HepG2 (cell line): Measurements from ENCODE around the gene GNAZ. TPM values are rescaled to one million over a fixed set of nuclear protein-coding genes. Genes with fewer than 3 reads are reported as not detected.
A peak's percentile ranks its signal among the peaks of the same experiment; 100 is the strongest.

Experiments used
- AHDC1 ChIP-seq: sonication (generic); formaldehyde crosslinking; IDR thresholded peaks from 2 replicates; pipeline ENCODE4 v1.5.1; 2020; ENCODE audit warnings: mild to moderate bottlenecking, missing genetic modification reagents, borderline replicate concordance
- BCL6 ChIP-seq: IDR thresholded peaks from 2 replicates; pipeline ENCODE4 v1.6.1; 2016; ENCODE audit warnings: missing genetic modification reagents, missing compliant biosample characterization
- PHF20 ChIP-seq: sonication (generic); formaldehyde crosslinking; IDR thresholded peaks from 2 replicates; pipeline ENCODE4 v1.5.0; 2020; ENCODE audit warnings: mild to moderate bottlenecking, missing genetic modification reagents
- PITX1 ChIP-seq: sonication (generic); formaldehyde crosslinking; IDR thresholded peaks from 2 replicates; pipeline ENCODE4 v1.5.1; 2020; ENCODE audit warnings: mild to moderate bottlenecking, missing genetic modification reagents
- TSC22D2 ChIP-seq: sonication (generic); formaldehyde crosslinking; IDR thresholded peaks from 2 replicates; pipeline ENCODE4 v1.5.1; 2020; ENCODE audit warnings: missing genetic modification reagents, mild to moderate bottlenecking, borderline replicate concordance
- ZFP62 ChIP-seq: sonication (generic); formaldehyde crosslinking; IDR thresholded peaks from 2 replicates; pipeline ENCODE4 v1.4.0; 2020; ENCODE audit warnings: missing genetic modification reagents
- ZNF460 ChIP-seq: sonication (generic); formaldehyde crosslinking; IDR thresholded peaks from 2 replicates; pipeline ENCODE4 v1.5.1; 2020; ENCODE audit warnings: missing genetic modification reagents, mild to moderate bottlenecking, borderline replicate concordance
- ZNF609 ChIP-seq: sonication (generic); formaldehyde crosslinking; IDR thresholded peaks from 2 replicates; pipeline ENCODE4 v1.4.0; 2020; ENCODE audit warnings: mild to moderate bottlenecking, missing genetic modification reagents, borderline replicate concordance
- ZSCAN31 ChIP-seq: sonication (generic); formaldehyde crosslinking; IDR thresholded peaks from 2 replicates; pipeline ENCODE4 v1.5.0; 2020; ENCODE audit warnings: low read depth, mild to moderate bottlenecking, missing genetic modification reagents
- polyA plus RNA-seq, 8 experiments: library from polyadenylated mRNA; depleted of rRNA in 3 of 8; stranded (reverse) in 7 of 8; unstranded in 1 of 8; fragments of >200 nt; fragmentation: Illumina TruSeq in 4 of 8; extraction: Trizol in 4 of 8; gene quantifications; 2 replicates each; pipeline versions ENCODE4 v1.2.1 to v1.2.3, GENCODE V29; 2011 to 2016; ENCODE audit warnings: low read depth in 4 of 8, missing spikeins in 1 of 8, mixed read lengths in 1 of 8; ENCODE audit not compliant: insufficient read depth in 1 of 8
- total RNA-seq, 5 experiments: library from RNA; depleted of rRNA; stranded (reverse); fragments of >200 nt; fragmentation: Illumina TruSeq; extraction: Trizol; gene quantifications; 2 replicates each; pipeline ENCODE4 v1.2.3, GENCODE V29; 2016; ENCODE audit warnings: low read depth in 1 of 5
- TF ChIP-seq, protein P1 (sequence below): fragments of 450-650 bp; IDR thresholded peaks from 2 replicates; pipeline ENCODE4 v1.6.1; 2017; ENCODE audit warnings: mild to moderate bottlenecking
- TF ChIP-seq, protein P2 (sequence below): sonication (generic); formaldehyde crosslinking; conservative IDR thresholded peaks from 2 replicates; pipeline ENCODE4 v1.8.0; 2022; ENCODE audit warnings: mild to moderate bottlenecking, moderate library complexity, missing genetic modification reagents

Gene GNAZ
- total and polyA plus RNA-seq, 2 of the 13 experiments (the other 11 are each of a cell fraction or from before 2014, with no cell fraction given): 11.4 to 22.3 TPM

DNA sequence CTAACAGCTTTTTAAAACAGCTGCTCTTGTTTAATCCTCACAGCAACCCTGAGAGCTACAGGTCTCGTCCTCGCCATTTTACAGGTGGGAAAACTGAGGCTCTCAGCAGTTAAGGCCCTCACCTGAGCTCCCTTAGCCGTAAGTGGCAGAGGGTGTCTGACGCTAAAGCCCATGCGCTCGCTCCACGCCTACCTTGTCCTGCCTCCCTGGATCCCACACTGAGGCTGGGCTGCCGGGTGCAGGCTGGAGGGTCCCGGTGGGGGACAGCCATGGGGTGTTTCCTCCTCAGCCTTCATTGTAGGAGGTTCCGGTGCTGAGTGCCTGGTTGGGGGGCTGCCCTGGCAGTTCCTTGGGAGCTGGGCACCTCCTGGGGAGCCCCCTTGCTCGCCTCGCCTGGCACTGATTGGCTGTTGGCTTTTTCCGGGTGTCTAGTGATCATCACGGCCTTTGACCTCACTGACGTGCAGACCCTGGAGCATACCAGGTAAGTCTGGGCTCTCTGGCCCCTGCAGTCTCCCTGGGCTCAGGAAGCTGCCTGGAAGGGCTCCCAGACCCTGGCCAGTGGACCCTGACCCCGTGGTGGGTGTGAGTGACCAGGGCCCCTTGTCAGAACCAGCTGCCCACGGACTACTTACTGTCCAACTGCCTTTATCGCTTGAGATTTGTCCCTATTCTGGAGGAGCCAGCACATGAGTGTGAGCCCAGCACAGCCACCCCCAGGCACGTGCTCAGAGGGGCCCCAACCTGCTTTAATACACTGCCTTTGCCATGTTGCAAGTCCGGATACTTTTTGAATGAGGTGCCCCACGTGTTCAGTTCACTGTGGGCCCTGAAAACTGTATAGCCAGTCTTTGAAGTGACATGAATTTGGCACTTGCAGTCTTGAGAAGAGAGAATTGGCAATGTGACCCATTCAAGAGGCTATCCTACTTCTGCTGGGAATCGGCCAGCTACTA lies 87.5 kb downstream of the GNAZ start (continued):
- TF ChIP-seq AHDC1 (CRISPR knock-in tag): 0 out of 2 replicates have a peak, but pooled peaks have one; percentile 33
- TF ChIP-seq, protein P1, sequence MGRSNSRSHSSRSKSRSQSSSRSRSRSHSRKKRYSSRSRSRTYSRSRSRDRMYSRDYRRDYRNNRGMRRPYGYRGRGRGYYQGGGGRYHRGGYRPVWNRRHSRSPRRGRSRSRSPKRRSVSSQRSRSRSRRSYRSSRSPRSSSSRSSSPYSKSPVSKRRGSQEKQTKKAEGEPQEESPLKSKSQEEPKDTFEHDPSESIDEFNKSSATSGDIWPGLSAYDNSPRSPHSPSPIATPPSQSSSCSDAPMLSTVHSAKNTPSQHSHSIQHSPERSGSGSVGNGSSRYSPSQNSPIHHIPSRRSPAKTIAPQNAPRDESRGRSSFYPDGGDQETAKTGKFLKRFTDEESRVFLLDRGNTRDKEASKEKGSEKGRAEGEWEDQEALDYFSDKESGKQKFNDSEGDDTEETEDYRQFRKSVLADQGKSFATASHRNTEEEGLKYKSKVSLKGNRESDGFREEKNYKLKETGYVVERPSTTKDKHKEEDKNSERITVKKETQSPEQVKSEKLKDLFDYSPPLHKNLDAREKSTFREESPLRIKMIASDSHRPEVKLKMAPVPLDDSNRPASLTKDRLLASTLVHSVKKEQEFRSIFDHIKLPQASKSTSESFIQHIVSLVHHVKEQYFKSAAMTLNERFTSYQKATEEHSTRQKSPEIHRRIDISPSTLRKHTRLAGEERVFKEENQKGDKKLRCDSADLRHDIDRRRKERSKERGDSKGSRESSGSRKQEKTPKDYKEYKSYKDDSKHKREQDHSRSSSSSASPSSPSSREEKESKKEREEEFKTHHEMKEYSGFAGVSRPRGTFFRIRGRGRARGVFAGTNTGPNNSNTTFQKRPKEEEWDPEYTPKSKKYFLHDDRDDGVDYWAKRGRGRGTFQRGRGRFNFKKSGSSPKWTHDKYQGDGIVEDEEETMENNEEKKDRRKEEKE: no peak
- TF ChIP-seq PITX1 (CRISPR knock-in tag): peak; percentile 62
- TF ChIP-seq ZNF609 (CRISPR knock-in tag): no peak
- TF ChIP-seq, protein P2, sequence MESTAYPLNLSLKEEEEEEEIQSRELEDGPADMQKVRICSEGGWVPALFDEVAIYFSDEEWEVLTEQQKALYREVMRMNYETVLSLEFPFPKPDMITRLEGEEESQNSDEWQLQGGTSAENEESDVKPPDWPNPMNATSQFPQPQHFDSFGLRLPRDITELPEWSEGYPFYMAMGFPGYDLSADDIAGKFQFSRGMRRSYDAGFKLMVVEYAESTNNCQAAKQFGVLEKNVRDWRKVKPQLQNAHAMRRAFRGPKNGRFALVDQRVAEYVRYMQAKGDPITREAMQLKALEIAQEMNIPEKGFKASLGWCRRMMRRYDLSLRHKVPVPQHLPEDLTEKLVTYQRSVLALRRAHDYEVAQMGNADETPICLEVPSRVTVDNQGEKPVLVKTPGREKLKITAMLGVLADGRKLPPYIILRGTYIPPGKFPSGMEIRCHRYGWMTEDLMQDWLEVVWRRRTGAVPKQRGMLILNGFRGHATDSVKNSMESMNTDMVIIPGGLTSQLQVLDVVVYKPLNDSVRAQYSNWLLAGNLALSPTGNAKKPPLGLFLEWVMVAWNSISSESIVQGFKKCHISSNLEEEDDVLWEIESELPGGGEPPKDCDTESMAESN (CRISPR knock-in tag): 0 out of 2 replicates have a peak, but pooled peaks have one; percentile 53
- 0 out of 2 replicates have a peak, but pooled peaks have one; percentile 15 for TF ChIP-seq BCL6
- TF ChIP-seq ZFP62 (CRISPR knock-in tag): no peak
- peak; percentile 52; the same call in 1 of the 2 replicates for TF ChIP-seq ZSCAN31
- 0 out of 2 replicates have a peak, but pooled peaks have one; percentile 35 for TF ChIP-seq PHF20 (CRISPR knock-in tag)
- TF ChIP-seq TSC22D2 (CRISPR knock-in tag): 0 out of 2 replicates have a peak, but pooled peaks have one; percentile 30
- peak; percentile 28; the same call in 1 of the 2 replicates for TF ChIP-seq ZNF460 (CRISPR knock-in tag)
